Right lobe of liver (tissue), 6 donors: ENCODE results near the gene HORMAD2. TPM values are rescaled to one million over a fixed set of nuclear protein-coding genes. Genes with fewer than 3 reads are reported as not detected.
A peak's percentile ranks its signal among the peaks of the same experiment; 100 is the strongest.

Experiments
- ATAC-seq, 4 donors: fragments of 200-7000 bp; cut with Tn5 transposase; one replicate each; pipeline ENCODE4 v1.9.1; 2020; ENCODE audit warnings: mild to moderate bottlenecking in 4 of 4, moderate library complexity in 4 of 4
- DNase-seq, 3 donors: peaks; one replicate each; pipeline ENCODE4 v3.0.0-alpha.2; 2020
- H3K27ac ChIP-seq, 3 donors: fragments of 200-600 bp; one replicate each; pipeline ENCODE4 v1.8.0; 2022
- H3K27me3 ChIP-seq, 2 donors: fragments of 200-600 bp; one replicate each; pipeline ENCODE4 v1.8.0; 2022
- H3K36me3 ChIP-seq, 4 donors: fragments of 200-600 bp; sonication (generic) in 1 of 4; one replicate each; pipeline versions ENCODE4 v1.5.1 to v1.8.0; 2017 to 2022; ENCODE audit warnings: control low read depth in 1 of 4
- H3K4me1 ChIP-seq, 4 donors: fragments of 200-600 bp; sonication (generic) in 1 of 4; one replicate each; pipeline versions ENCODE4 v1.5.1 to v1.8.0; 2017 to 2022; ENCODE audit warnings: control low read depth in 1 of 4
- H3K4me3 ChIP-seq, 3 donors: fragments of 200-600 bp; one replicate each; pipeline ENCODE4 v1.8.0; 2022
- H3K9me3 ChIP-seq, 4 donors: fragments of 200-600 bp; sonication (generic) in 1 of 4; one replicate each; pipeline versions ENCODE4 v1.5.1 to v1.8.0; 2017 to 2022; ENCODE audit warnings: control low read depth in 1 of 4
- POLR2A ChIP-seq: fragments of 450-650 bp; IDR thresholded peaks from one replicate; pipeline ENCODE4 v1.6.1; 2017; ENCODE audit warnings: antibody characterized with exemption, mild to moderate bottlenecking
- WGBS: methylation state at CpG from one replicate; pipeline ENCODE4 v1.1.6; 2018; ENCODE audit warnings: low coverage, low lambda C conversion rate; ENCODE audit not compliant: insufficient coverage; ENCODE audit errors: missing lambda C conversion rate; 5-methylcytosine and 5-hydroxymethylcytosine counted together
- intact Hi-C, 2 donors: fragments of 100-400 bp; cut with DNase I; formaldehyde crosslinking; loops; one replicate each; pipeline versions ENCODE4 v1.11.2 to v1.14.1; 2022
- total RNA-seq, 6 experiments: library from RNA; depleted of rRNA in 2 of 6; stranded (reverse); fragments of >200 nt in 2 of 6; fragmentation: NEBNext Ultra II Directional in 3 of 6; extraction: Animal tissue kit (Norgen Biotek cat#: 25700) in 3 of 6; gene quantifications; one replicate each; pipeline versions ENCODE4 v1.1.0 to v1.2.4, GENCODE V29; 2016 to 2023
- TF ChIP-seq, protein P1 (sequence below), 4 donors: fragments of 200-600 bp in 3 of 4; fragments of 450-650 bp in 1 of 4; IDR thresholded peaks; one replicate each; pipeline versions ENCODE4 v1.5.1 to v1.8.0; 2016 to 2022; ENCODE audit warnings: antibody characterized with exemption in 4 of 4, mild to moderate bottlenecking in 2 of 4
- donor health status: DM: no; HTN: yes; CAD: no.
- donor health status: DM: no; HTN: no; CAD: no.
- donor health status: DM: no; HTN: no; CAD: no.
- donor health status: DM: no; HTN: yes; CAD: no.
- donor health status: DM: no; HTN: yes; CAD: no.

Gene HORMAD2
- total RNA-seq, 6 experiments from 2014 or later: 0.50 to 3.0 (median 1.6) TPM; not detected in 1

DNA sequence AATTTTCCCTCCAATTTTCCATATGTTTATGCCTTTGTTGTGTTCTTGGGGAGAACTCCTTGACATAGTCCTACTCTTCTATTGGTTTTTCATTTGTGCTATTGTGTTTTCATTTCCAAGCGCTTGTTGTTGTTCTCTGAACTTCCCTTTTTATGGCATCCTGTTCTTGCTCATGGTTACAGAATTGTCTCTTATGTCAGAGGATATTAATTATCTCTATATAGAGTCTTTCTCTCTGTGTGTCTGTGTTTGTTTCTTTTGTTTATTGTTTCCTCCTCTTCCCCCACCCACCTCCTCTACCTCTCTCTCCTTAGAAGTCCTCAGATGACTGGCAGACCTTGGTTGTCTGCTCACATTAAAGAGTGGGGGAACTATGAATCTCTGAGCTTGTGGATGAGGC, 69.9 kb downstream of the HORMAD2 start:
- intact Hi-C loops: no loop called here
- H3K36me3 ChIP-seq: no peaks in the 10 kb centered on the region
- ATAC-seq: peak in 3 of 4 donors; percentile 15 to 51 (median 22)
- TF ChIP-seq POLR2A: no peak
- TF ChIP-seq, protein P1, sequence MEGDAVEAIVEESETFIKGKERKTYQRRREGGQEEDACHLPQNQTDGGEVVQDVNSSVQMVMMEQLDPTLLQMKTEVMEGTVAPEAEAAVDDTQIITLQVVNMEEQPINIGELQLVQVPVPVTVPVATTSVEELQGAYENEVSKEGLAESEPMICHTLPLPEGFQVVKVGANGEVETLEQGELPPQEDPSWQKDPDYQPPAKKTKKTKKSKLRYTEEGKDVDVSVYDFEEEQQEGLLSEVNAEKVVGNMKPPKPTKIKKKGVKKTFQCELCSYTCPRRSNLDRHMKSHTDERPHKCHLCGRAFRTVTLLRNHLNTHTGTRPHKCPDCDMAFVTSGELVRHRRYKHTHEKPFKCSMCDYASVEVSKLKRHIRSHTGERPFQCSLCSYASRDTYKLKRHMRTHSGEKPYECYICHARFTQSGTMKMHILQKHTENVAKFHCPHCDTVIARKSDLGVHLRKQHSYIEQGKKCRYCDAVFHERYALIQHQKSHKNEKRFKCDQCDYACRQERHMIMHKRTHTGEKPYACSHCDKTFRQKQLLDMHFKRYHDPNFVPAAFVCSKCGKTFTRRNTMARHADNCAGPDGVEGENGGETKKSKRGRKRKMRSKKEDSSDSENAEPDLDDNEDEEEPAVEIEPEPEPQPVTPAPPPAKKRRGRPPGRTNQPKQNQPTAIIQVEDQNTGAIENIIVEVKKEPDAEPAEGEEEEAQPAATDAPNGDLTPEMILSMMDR (IDR thresholded peaks at IDR 0.05): no peak
- H3K27me3 ChIP-seq: no peaks in the 10 kb centered on the region
- DNase-seq: no peak
- no peak overlapping the region for H3K4me3 ChIP-seq
- no peak overlapping the region for H3K27ac ChIP-seq
- no peaks in the 10 kb centered on the region for H3K4me1 ChIP-seq
- H3K9me3 ChIP-seq: no peaks in the 10 kb centered on the region
- 50% methylated on average over 1 of the region's 1 CpG for WGBS

DNA sequence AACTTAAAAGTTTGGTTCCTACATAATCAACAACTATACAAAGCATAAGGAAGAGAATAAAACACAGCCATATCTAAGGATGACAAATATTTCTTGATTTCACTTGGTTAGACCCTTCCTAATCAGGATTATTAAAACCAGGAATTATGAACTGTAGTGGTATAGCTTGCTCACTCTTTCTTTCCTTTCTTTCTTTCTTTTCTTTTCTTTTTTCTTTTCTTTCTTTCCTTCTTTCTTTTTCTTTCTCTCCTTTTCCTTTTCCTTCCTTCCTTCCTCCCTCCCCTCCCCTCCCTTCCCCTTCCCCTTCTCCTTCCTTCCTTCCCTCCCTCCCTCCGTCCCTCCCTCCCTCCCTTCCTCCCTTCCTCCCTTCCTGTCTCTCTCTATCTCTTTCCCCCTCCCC, 78.0 kb downstream of the HORMAD2 start:
- no peak for TF ChIP-seq POLR2A
- TF ChIP-seq, protein P1 (IDR thresholded peaks at IDR 0.05): no peak
- H3K27me3 ChIP-seq: no peaks in the 10 kb centered on the region
- H3K36me3 ChIP-seq: no peaks in the 10 kb centered on the region
- H3K27ac ChIP-seq: no peak overlapping the region
- no peaks in the 10 kb centered on the region for H3K9me3 ChIP-seq
- DNase-seq: no peak
- WGBS: 67% methylated on average over 1 of the region's 1 CpG
- no peak for ATAC-seq
- intact Hi-C loops: no loop called here
- peaks cover 0 to 14% (median 6%) of the 10 kb centered on the region in 4 donors for H3K4me1 ChIP-seq
- no peak overlapping the region for H3K4me3 ChIP-seq

DNA sequence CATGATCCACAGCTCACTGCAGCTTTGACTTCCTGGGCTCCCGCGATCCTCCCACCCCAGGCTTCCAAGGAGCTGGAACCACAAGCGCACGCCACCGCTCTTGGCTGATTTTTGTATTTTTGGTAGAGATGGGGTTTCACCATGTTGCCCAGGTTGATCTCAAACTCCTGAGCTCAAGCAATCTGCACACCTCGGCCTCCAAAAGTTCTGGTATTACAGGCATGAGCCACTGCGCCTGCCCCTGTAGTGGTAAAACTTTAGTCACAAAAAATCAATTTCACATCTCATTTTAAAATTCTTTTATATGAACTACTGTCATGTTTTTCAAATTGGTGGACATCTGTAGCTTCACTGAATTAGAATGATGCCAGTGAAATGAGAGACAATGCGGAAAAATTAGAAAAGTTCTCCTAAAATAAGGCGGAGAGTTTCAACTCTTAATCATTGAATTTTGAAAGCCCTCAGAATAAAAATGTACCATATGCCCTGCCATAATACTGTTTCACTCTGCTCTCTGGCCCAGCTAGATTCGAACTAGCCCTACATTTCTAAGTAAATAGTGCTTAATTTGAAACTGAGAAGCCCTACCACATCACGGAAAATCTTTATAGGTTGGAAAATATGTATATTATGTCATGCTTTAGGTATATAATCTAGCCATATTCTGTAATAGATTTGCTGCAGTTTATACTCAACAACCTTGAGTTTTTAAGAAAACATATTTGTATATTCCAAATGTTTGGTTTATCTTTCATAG, 78.7 kb downstream of the HORMAD2 start:
- no peak overlapping the region for H3K4me3 ChIP-seq
- H3K9me3 ChIP-seq: no peaks in the 10 kb centered on the region
- TF ChIP-seq, protein P1 (IDR thresholded peaks at IDR 0.05): no peak
- no peak for TF ChIP-seq POLR2A
- ATAC-seq (no peak), DNase-seq (no peak)
- intact Hi-C loops: no loop called here
- no peak overlapping the region for H3K27ac ChIP-seq
- H3K4me1 ChIP-seq: peaks cover 0 to 14% (median 6%) of the 10 kb centered on the region in 4 donors
- no peaks in the 10 kb centered on the region for H3K36me3 ChIP-seq
- WGBS: 91% methylated on average over 11 of the region's 11 CpGs
- H3K27me3 ChIP-seq: no peaks in the 10 kb centered on the region

DNA sequence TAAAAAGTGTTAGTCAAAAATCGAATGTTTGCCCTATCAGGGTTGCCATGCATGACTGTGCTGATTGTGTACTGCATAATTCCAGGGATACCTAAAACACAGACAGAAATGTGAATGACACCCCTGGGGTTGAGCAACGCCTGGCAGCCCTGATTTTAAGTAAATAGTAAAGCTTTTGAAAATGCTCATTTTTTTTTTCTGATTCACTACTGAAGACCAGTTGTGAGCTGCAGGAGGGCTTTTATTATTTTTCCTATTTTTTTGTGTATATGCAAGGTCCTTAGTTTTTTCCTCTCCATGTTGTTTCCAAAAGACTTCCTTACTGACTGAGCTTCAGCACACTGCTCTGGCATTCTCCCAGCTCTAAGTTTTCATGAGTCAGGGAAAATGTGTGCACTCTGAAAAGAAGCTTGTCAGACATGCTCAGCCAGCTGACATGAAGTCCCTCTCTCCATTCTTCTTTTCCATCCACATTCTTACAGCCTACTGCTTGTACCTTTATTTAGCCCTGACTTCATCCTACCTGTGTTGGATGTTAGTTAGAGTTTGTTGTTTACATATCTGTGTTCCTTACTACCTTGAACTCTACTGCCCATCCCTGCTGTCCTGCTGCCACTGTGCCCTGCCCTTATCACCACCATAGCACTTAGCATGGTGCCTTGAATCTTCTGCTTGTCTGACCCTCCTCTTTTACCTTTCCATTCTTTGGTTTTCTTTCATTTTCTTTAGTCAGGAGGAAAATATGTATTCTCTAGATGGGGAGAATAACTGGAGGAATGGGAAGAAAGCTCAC, 79.5 kb downstream of the HORMAD2 start:
- Histone ChIP-seq H3K27ac (peak overlapping the region in 1 of 3 donors; percentile 31), H3K36me3 (no peaks in the 10 kb centered on the region), H3K4me3 (no peak overlapping the region), H3K4me1 (peaks cover 0 to 14% (median 6%) of the 10 kb centered on the region in 4 donors), H3K9me3 (no peaks in the 10 kb centered on the region), H3K27me3 (no peaks in the 10 kb centered on the region)
- intact Hi-C loops: no loop called here
- no peak for TF ChIP-seq POLR2A
- TF ChIP-seq, protein P1 (IDR thresholded peaks at IDR 0.05): no peak
- 12% methylated on average over 2 of the region's 2 CpGs for WGBS
- DNase-seq: peak; percentile 48 to 65 (median 61)
- peak; percentile 92 to 96 (median 94) for ATAC-seq
